Measurements from ENCODE around the gene SCAPER.

GRCh38 chr15:76343313-76343996, 561.7 kb downstream of the SCAPER start:
- TF ChIP-seq ZNF24 (tag by site-specific recombination; IDR thresholded peaks at IDR 0.05) (no peak), ZNF837 (tag by site-specific recombination; IDR thresholded peaks at IDR 0.05) (no peak), ZFP37 (tag by site-specific recombination; IDR thresholded peaks at IDR 0.05) (no peak), ZNF394 (tag by site-specific recombination; IDR thresholded peaks at IDR 0.05; ENCODE audit: borderline replicate concordance) (no peak), ZIC2 (tag by site-specific recombination; IDR thresholded peaks at IDR 0.05) (no peak)

Measured in HEK293 (cell line).